ENCODE results near the gene TXNL1. TPM values are rescaled to one million over a fixed set of nuclear protein-coding genes. Genes with fewer than 3 reads are reported as not detected.

Gene TXNL1
- total and polyA plus RNA-seq, 2 of the 13 experiments (the other 11 are each of a cell fraction or from before 2014, with no cell fraction given), result 41.9 to 73.1 TPM

- Histone ChIP-seq H3K27ac (ENCODE audit: extremely low read length, insufficient read depth, low read length) (no peak overlapping the region), H3K4me1 (ENCODE audit: insufficient read depth, low read length) (peaks cover 21% of the 10 kb centered on the region), H3K4me3 (replicated peaks in 1 of 3; ENCODE audit: insufficient read depth in 1 of 3, low read depth in 2 of 3, low read length in 3 of 3) (no peak overlapping the region), H3K9me3 (ENCODE audit: low read length) (no peaks in the 10 kb centered on the region), H3K27me3 (ENCODE audit: control insufficient read depth in 1 of 2, insufficient read depth in 2 of 2, low read length in 2 of 2) (no peaks in the 10 kb centered on the region; a peak in 1 of 5 replicates), H3K36me3 (replicated peaks in 1 of 2; ENCODE audit: control insufficient read depth in 1 of 2, insufficient read depth in 2 of 2, low read length in 2 of 2) (no peaks in the 10 kb centered on the region), H3K9ac (ENCODE audit: insufficient read depth, low read depth, low read length) (peak overlapping the region; percentile 46; the same call in 1 of the 2 replicates), H2AFZ (ENCODE audit: low read length) (no peak overlapping the region), H3K79me2 (ENCODE audit: insufficient read depth, low read length) (peaks cover 16% of the 10 kb centered on the region), H4K20me1 (ENCODE audit: insufficient read depth, low read length) (peaks cover 3% of the 10 kb centered on the region; the same call in 1 of the 2 replicates), H3K4me2 (ENCODE audit: low read depth, low read length) (no peak overlapping the region; the same call in 1 of the 2 replicates)
- BruUV-seq (replicated peaks), result no TSS peak
- FAIRE-seq (no peak), ATAC-seq (no peak), DNase-seq (ENCODE audit: low spot score) (peak; percentile 71)
- WGBS (ENCODE audit: low lambda C conversion rate), result 52% methylated on average over 7 of the region's 8 CpGs
- intact Hi-C loops (cut with micrococcal nuclease; ENCODE audit: unreplicated experiment) (no loop called here), in situ Hi-C loops (cut with HindIII; ENCODE audit: extremely low pct_ligation_motif_present, low pct_unique_long_range_greater_than_20kb) (no loop called here)
- POLR2A ChIA-PET, result interaction anchor here (2.1 kb wide), 1 partner anchor 9 kb away, joined by 20 read pairs; the partner anchor contains the start of gene WDR7
- CTCF ChIA-PET (ENCODE audit: low intra/inter-chr PET ratio, low total read pairs), result no interaction called here
- peak; percentile 48; the same call in 1 of the 2 replicates for TF ChIP-seq MED1 (CRISPR knock-in tag; IDR thresholded peaks at IDR 0.05)
- TF ChIP-seq FOXA1 (IDR thresholded peaks at IDR 0.05), result no peak
- TF ChIP-seq FOXA1 (CRISPR knock-in tag; IDR thresholded peaks at IDR 0.05), result peak; percentile 78
- TF ChIP-seq DMAP1 (CRISPR knock-in tag; IDR thresholded peaks at IDR 0.05), result no peak
- no peak for TF ChIP-seq NBN (conservative IDR thresholded peaks at IDR 0.05)
- 0 out of 4 replicates have a peak, but pooled peaks of 1 of the 2 experiments have one; percentile 40 for TF ChIP-seq KLF16 (CRISPR knock-in tag; IDR thresholded peaks at IDR 0.05)
- TF ChIP-seq, protein P1, sequence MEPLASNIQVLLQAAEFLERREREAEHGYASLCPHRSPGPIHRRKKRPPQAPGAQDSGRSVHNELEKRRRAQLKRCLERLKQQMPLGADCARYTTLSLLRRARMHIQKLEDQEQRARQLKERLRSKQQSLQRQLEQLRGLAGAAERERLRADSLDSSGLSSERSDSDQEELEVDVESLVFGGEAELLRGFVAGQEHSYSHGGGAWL (CRISPR knock-in tag; IDR thresholded peaks at IDR 0.05), result no peak
- no peak for TF ChIP-seq ZNF382 (CRISPR knock-in tag; IDR thresholded peaks at IDR 0.05; ENCODE audit: borderline replicate concordance)
- no peak for TF ChIP-seq MXI1 (IDR thresholded peaks at IDR 0.05; ENCODE audit: borderline replicate concordance, low read depth, low read length)
- peak; percentile 54; the same call in 1 of the 2 replicates for TF ChIP-seq ZGPAT (CRISPR knock-in tag; IDR thresholded peaks at IDR 0.05)
- TF ChIP-seq, protein P2, sequence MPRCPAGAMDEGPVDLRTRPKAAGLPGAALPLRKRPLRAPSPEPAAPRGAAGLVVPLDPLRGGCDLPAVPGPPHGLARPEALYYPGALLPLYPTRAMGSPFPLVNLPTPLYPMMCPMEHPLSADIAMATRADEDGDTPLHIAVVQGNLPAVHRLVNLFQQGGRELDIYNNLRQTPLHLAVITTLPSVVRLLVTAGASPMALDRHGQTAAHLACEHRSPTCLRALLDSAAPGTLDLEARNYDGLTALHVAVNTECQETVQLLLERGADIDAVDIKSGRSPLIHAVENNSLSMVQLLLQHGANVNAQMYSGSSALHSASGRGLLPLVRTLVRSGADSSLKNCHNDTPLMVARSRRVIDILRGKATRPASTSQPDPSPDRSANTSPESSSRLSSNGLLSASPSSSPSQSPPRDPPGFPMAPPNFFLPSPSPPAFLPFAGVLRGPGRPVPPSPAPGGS (CRISPR knock-in tag; IDR thresholded peaks at IDR 0.05), result no peak
- TF ChIP-seq, protein P3, sequence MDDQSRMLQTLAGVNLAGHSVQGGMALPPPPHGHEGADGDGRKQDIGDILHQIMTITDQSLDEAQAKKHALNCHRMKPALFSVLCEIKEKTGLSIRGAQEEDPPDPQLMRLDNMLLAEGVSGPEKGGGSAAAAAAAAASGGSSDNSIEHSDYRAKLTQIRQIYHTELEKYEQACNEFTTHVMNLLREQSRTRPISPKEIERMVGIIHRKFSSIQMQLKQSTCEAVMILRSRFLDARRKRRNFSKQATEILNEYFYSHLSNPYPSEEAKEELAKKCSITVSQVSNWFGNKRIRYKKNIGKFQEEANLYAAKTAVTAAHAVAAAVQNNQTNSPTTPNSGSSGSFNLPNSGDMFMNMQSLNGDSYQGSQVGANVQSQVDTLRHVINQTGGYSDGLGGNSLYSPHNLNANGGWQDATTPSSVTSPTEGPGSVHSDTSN (CRISPR knock-in tag; IDR thresholded peaks at IDR 0.05; ENCODE audit: borderline replicate concordance), result no peak
- TF ChIP-seq NCOA1 (CRISPR knock-in tag; IDR thresholded peaks at IDR 0.05), result no peak
- TF ChIP-seq ZBTB1 (CRISPR knock-in tag; IDR thresholded peaks at IDR 0.05; ENCODE audit: borderline replicate concordance), result no peak
- TF ChIP-seq ETV5 (CRISPR knock-in tag; IDR thresholded peaks at IDR 0.05; ENCODE audit: borderline replicate concordance), result peak; percentile 92; the same call in 1 of the 2 replicates
- TF ChIP-seq KMT2B (CRISPR knock-in tag; IDR thresholded peaks at IDR 0.05), result 0 out of 2 replicates have a peak, but pooled peaks have one; percentile 27
- TF ChIP-seq GABPB1 (CRISPR knock-in tag; IDR thresholded peaks at IDR 0.05), result peak; percentile 57; the same call in 1 of the 2 replicates
- TF ChIP-seq ZSCAN21 (CRISPR knock-in tag; IDR thresholded peaks at IDR 0.05; ENCODE audit: borderline replicate concordance), result no peak
- no peak for TF ChIP-seq SYNCRIP (IDR thresholded peaks at IDR 0.05; ENCODE audit: insufficient read depth, low read depth, low read length)
- no peak for TF ChIP-seq ELF4 (CRISPR knock-in tag; IDR thresholded peaks at IDR 0.05; ENCODE audit: borderline replicate concordance)
These were observed 3.4 kb upstream of the TXNL1 start for GRCh38 chr18:56641714-56642337.

Data from HepG2 (cell line).